Parathyroid adenoma (tissue), 2 donors: ENCODE data around the gene NEFH.

Experiments used
- H2AFZ ChIP-seq: fragments of 300-600 bp; sonication (generic); one replicate; pipeline ENCODE4 v1.7.0; 2017; ENCODE audit warnings: antibody characterized with exemption, mild to moderate bottlenecking
- H3K27ac ChIP-seq: fragments of 300-600 bp; sonication (generic); one replicate; pipeline ENCODE4 v1.7.0; 2017
- H3K27me3 ChIP-seq: fragments of 300-600 bp; sonication (generic); one replicate; pipeline ENCODE4 v1.7.0; 2017; ENCODE audit warnings: low read length; ENCODE audit not compliant: control insufficient read depth, insufficient read depth
- H3K36me3 ChIP-seq: fragments of 300-600 bp; sonication (generic); one replicate; pipeline ENCODE4 v1.7.0; 2017; ENCODE audit warnings: low read length; ENCODE audit not compliant: control insufficient read depth, insufficient read depth
- H3K4me1 ChIP-seq: fragments of 300-600 bp; sonication (generic); one replicate; pipeline ENCODE4 v1.7.0; 2017; ENCODE audit warnings: control low read depth
- H3K4me2 ChIP-seq: fragments of 300-600 bp; sonication (generic); one replicate; pipeline ENCODE4 v1.7.0; 2017; ENCODE audit warnings: low read length
- H3K4me3 ChIP-seq: fragments of 300-600 bp; sonication (generic); one replicate; pipeline ENCODE4 v1.7.0; 2017; ENCODE audit warnings: low read depth, low read length
- H3K79me2 ChIP-seq: fragments of 300-600 bp; sonication (generic); one replicate; pipeline ENCODE4 v1.7.0; 2017; ENCODE audit warnings: control low read depth
- H3K9ac ChIP-seq: fragments of 300-600 bp; sonication (generic); one replicate; pipeline ENCODE4 v1.7.0; 2017; ENCODE audit warnings: mild to moderate bottlenecking
- H3K9me3 ChIP-seq: fragments of 300-600 bp; sonication (generic); one replicate; pipeline ENCODE4 v1.7.0; 2017; ENCODE audit warnings: low read length; ENCODE audit not compliant: control insufficient read depth
- TF ChIP-seq, protein P1 (sequence below): fragments of 300-600 bp; sonication (generic); IDR thresholded peaks from one replicate; pipeline ENCODE4 v1.7.0; 2017; ENCODE audit warnings: antibody characterized with exemption, mild to moderate bottlenecking
- donor health status: primary hyperparathyroidism.

The NEFH gene

GRCh38 chr22:29454276-29454675 lies 25.7 kb upstream of the NEFH start:
- H3K4me3 ChIP-seq, result no peak overlapping the region
- no peak overlapping the region for H3K27ac ChIP-seq
- H3K27me3 ChIP-seq, result no peaks in the 10 kb centered on the region
- H3K36me3 ChIP-seq, result no peaks in the 10 kb centered on the region
- no peak overlapping the region for H3K4me2 ChIP-seq
- H3K9ac ChIP-seq, result no peak overlapping the region
- H3K4me1 ChIP-seq, result no peaks in the 10 kb centered on the region
- H3K9me3 ChIP-seq, result no peaks in the 10 kb centered on the region
- H2AFZ ChIP-seq, result no peak overlapping the region
- H3K79me2 ChIP-seq, result no peaks in the 10 kb centered on the region
- TF ChIP-seq, protein P1, sequence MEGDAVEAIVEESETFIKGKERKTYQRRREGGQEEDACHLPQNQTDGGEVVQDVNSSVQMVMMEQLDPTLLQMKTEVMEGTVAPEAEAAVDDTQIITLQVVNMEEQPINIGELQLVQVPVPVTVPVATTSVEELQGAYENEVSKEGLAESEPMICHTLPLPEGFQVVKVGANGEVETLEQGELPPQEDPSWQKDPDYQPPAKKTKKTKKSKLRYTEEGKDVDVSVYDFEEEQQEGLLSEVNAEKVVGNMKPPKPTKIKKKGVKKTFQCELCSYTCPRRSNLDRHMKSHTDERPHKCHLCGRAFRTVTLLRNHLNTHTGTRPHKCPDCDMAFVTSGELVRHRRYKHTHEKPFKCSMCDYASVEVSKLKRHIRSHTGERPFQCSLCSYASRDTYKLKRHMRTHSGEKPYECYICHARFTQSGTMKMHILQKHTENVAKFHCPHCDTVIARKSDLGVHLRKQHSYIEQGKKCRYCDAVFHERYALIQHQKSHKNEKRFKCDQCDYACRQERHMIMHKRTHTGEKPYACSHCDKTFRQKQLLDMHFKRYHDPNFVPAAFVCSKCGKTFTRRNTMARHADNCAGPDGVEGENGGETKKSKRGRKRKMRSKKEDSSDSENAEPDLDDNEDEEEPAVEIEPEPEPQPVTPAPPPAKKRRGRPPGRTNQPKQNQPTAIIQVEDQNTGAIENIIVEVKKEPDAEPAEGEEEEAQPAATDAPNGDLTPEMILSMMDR, result no peak

DNA sequence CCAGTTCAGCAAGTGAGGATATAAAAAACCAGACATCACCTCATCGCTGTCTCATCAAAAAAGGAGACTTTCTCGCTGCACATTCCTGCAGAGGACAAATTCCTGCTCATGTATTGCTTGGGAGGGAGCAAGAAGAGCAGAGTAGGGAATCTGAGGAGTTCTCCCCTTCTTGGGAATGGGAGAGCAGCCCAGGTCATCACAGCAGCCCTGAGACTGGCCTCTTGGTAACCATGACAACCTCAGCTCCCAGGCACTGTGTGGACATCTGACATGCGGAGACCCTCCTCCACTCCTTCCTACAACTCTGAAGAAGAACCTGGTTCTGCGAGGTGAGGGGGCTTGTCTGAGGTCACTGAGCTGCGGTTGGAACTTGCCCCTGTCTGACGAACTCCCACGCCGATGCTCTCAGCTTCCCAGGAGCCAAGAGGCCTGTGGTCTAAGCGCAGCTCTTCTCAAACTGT lies 23.8 kb upstream of the NEFH start:
- Histone ChIP-seq H3K4me2 (no peak overlapping the region), H3K4me1 (no peaks in the 10 kb centered on the region), H3K4me3 (no peak overlapping the region), H3K27ac (no peak overlapping the region), H3K36me3 (no peaks in the 10 kb centered on the region), H3K9ac (no peak overlapping the region), H2AFZ (no peak overlapping the region), H3K79me2 (no peaks in the 10 kb centered on the region), H3K9me3 (no peaks in the 10 kb centered on the region), H3K27me3 (no peaks in the 10 kb centered on the region)
- TF ChIP-seq, protein P1, result no peak

- H3K9ac ChIP-seq, result no peak overlapping the region
- TF ChIP-seq, protein P1, result no peak
- H3K27me3 ChIP-seq, result no peaks in the 10 kb centered on the region
- H3K36me3 ChIP-seq, result no peaks in the 10 kb centered on the region
- H3K4me3 ChIP-seq, result no peak overlapping the region
- H2AFZ ChIP-seq, result no peak overlapping the region
- H3K79me2 ChIP-seq, result no peaks in the 10 kb centered on the region
- no peaks in the 10 kb centered on the region for H3K4me1 ChIP-seq
- no peak overlapping the region for H3K27ac ChIP-seq
- H3K9me3 ChIP-seq, result no peaks in the 10 kb centered on the region
- no peak overlapping the region for H3K4me2 ChIP-seq
Measured at GRCh38 chr22:29457730-29458129, 22.3 kb upstream of the NEFH start.

GRCh38 chr22:29458551-29458950 lies 21.5 kb upstream of the NEFH start:
- H3K79me2 ChIP-seq, result no peaks in the 10 kb centered on the region
- H3K27me3 ChIP-seq, result no peaks in the 10 kb centered on the region

DNA sequence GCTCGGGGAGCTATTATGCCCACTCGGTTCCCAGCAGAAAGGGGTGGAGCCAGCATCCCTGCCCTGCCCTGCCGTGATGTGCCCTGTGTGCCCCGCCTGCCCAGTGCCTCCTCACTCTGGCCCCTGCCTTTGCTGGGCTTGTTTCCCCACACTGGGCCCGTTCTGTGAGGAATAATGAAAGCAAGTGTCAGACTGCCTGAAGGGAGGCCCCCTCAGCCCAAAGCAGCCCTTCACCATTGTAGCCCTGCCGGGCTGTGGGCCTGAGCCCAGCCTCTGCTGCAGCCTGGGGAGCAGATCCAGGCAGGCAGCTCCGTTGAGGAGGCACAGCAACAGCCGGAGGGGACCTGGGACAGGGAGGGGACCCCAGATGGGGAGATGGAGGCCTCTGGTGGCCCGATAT lies 20.2 kb upstream of the NEFH start:
- Histone ChIP-seq H3K4me1 (no peaks in the 10 kb centered on the region), H3K4me3 (no peak overlapping the region), H3K27ac (no peak overlapping the region), H3K9me3 (no peaks in the 10 kb centered on the region), H3K9ac (no peak overlapping the region), H3K4me2 (no peak overlapping the region), H2AFZ (no peak overlapping the region), H3K27me3 (no peaks in the 10 kb centered on the region), H3K79me2 (no peaks in the 10 kb centered on the region), H3K36me3 (no peaks in the 10 kb centered on the region)
- TF ChIP-seq, protein P1, result no peak

More at GRCh38 chr22:29458551-29458950, 21.5 kb upstream of the NEFH start:
- TF ChIP-seq, protein P1, result no peak
- H3K9me3 ChIP-seq, result no peaks in the 10 kb centered on the region
- H3K4me3 ChIP-seq, result no peak overlapping the region
- H2AFZ ChIP-seq, result no peak overlapping the region
- no peaks in the 10 kb centered on the region for H3K36me3 ChIP-seq
- no peak overlapping the region for H3K4me2 ChIP-seq
- no peaks in the 10 kb centered on the region for H3K4me1 ChIP-seq
- H3K9ac ChIP-seq, result no peak overlapping the region
- no peak overlapping the region for H3K27ac ChIP-seq
